CD14-positive monocyte (primary cell): ENCODE results near the gene CCRL2. TPM values are rescaled to one million over a fixed set of nuclear protein-coding genes. Genes with fewer than 3 reads are reported as not detected.

Experiments
- DNase-seq, 3 donors: peaks; one replicate each; pipeline ENCODE4 v3.0.0-alpha.2; 2011 to 2022
- H2AFZ ChIP-seq: 2 replicates; pipeline ENCODE4 v1.6.0; 2012; ENCODE audit warnings: mild to moderate bottlenecking, low read depth, low read length, inconsistent platforms; ENCODE audit not compliant: insufficient read depth, poor library complexity, severe bottlenecking
- H3K27ac ChIP-seq, 2 donors: 1 replicate in 1 of 2; 2 replicates in 1 of 2; pipeline ENCODE4 v1.5.1; 2012 to 2013; ENCODE audit warnings: low read length in 2 of 2, control low read depth in 1 of 2, inconsistent platforms in 1 of 2, low read depth in 1 of 2, mild to moderate bottlenecking in 1 of 2
- H3K27me3 ChIP-seq, 2 donors: one replicate each; pipeline versions ENCODE4 v1.6.0 to v1.6.1; 2011 to 2013; ENCODE audit warnings: low read length in 2 of 2; ENCODE audit not compliant: control insufficient read depth in 2 of 2, insufficient read depth in 2 of 2
- H3K36me3 ChIP-seq, 2 donors: replicated peaks in 1 of 2; 1 replicate in 1 of 2; 2 replicates in 1 of 2; pipeline versions ENCODE4 v1.5.1 to v1.6.1; 2012 to 2013; ENCODE audit warnings: low read length in 2 of 2, control low read depth in 1 of 2, inconsistent platforms in 1 of 2, mild to moderate bottlenecking in 1 of 2; ENCODE audit not compliant: insufficient read depth in 2 of 2, control insufficient read depth in 1 of 2
- H3K4me1 ChIP-seq, 2 donors: 1 replicate in 1 of 2; 2 replicates in 1 of 2; pipeline versions ENCODE4 v1.5.1 to v1.6.1; 2012 to 2013; ENCODE audit warnings: low read length in 2 of 2, control low read depth in 1 of 2, inconsistent platforms in 1 of 2, mild to moderate bottlenecking in 1 of 2, moderate library complexity in 1 of 2; ENCODE audit not compliant: insufficient read depth in 2 of 2, control insufficient read depth in 1 of 2
- H3K4me2 ChIP-seq: replicated peaks from 2 replicates; pipeline ENCODE3; 2012; ENCODE audit warnings: low read length, moderate library complexity, mild to moderate bottlenecking; ENCODE audit not compliant: poor library complexity, severe bottlenecking; ENCODE audit errors: extremely low read depth
- H3K4me3 ChIP-seq, 3 experiments: fragments of 200-600 bp in 1 of 3; sonication (generic) in 1 of 3; replicated peaks in 1 of 3; 1 replicate in 2 of 3; 2 replicates in 1 of 3; pipeline ENCODE4 v1.5.1; 2011 to 2013; ENCODE audit warnings: low read length in 3 of 3, mild to moderate bottlenecking in 3 of 3, control low read depth in 2 of 3, low read depth in 2 of 3, inconsistent platforms in 1 of 3, moderate library complexity in 1 of 3
- H3K79me2 ChIP-seq: 2 replicates; pipeline ENCODE4 v1.6.0; 2012; ENCODE audit warnings: mild to moderate bottlenecking, control low read depth, inconsistent platforms, low read length, moderate library complexity; ENCODE audit not compliant: insufficient read depth
- H3K9ac ChIP-seq: 2 replicates; pipeline ENCODE4 v1.6.0; 2017; ENCODE audit warnings: low read length, mild to moderate bottlenecking; ENCODE audit not compliant: insufficient read depth, poor library complexity, severe bottlenecking
- H3K9me3 ChIP-seq, 2 donors: replicated peaks in 1 of 2; 1 replicate in 1 of 2; 2 replicates in 1 of 2; pipeline versions ENCODE4 v1.5.1 to v1.6.1; 2012 to 2013; ENCODE audit warnings: low read length in 2 of 2, control low read depth in 1 of 2; ENCODE audit not compliant: control insufficient read depth in 1 of 2, insufficient read depth in 1 of 2
- H4K20me1 ChIP-seq: 2 replicates; pipeline ENCODE4 v1.6.0; 2012; ENCODE audit warnings: mild to moderate bottlenecking, low read length, control low read depth, moderate library complexity; ENCODE audit not compliant: insufficient read depth
- H3K27ac Mint-ChIP-seq, 7 donors: one replicate each; pipeline ENCODE4 v1.8.0; 2020; ENCODE audit warnings: mild to moderate bottlenecking in 7 of 7, mixed read lengths in 7 of 7, moderate library complexity in 6 of 7, inconsistent platforms in 2 of 7
- H3K27me3 Mint-ChIP-seq, 3 donors: one replicate each; pipeline ENCODE4 v1.8.0; 2021 to 2022; ENCODE audit warnings: low read depth in 3 of 3, mild to moderate bottlenecking in 3 of 3, mixed read lengths in 3 of 3, moderate library complexity in 3 of 3, inconsistent platforms in 1 of 3
- H3K36me3 Mint-ChIP-seq, 2 donors: one replicate each; pipeline ENCODE4 v1.8.0; 2020; ENCODE audit warnings: mixed read lengths in 2 of 2, inconsistent platforms in 1 of 2, mild to moderate bottlenecking in 1 of 2
- H3K4me1 Mint-ChIP-seq: one replicate; pipeline ENCODE4 v1.8.0; 2020; ENCODE audit warnings: mild to moderate bottlenecking, mixed read lengths
- H3K4me3 Mint-ChIP-seq, 2 donors: one replicate each; pipeline ENCODE4 v1.8.0; 2020; ENCODE audit warnings: mild to moderate bottlenecking in 2 of 2, mixed read lengths in 2 of 2, moderate library complexity in 1 of 2
- H3K9me3 Mint-ChIP-seq, 7 donors: one replicate each; pipeline ENCODE4 v1.8.0; 2020 to 2022; ENCODE audit warnings: mixed read lengths in 7 of 7, mild to moderate bottlenecking in 6 of 7, moderate library complexity in 6 of 7, inconsistent platforms in 2 of 7
- WGBS: methylation state at CpG from one replicate; pipeline ENCODE4 v1.1.5; 2013; ENCODE audit warnings: missing lambda C conversion rate; ENCODE audit not compliant: insufficient coverage; 5-methylcytosine and 5-hydroxymethylcytosine counted together
- intact Hi-C, 2 donors: fragments of 100-400 bp; cut with micrococcal nuclease; formaldehyde crosslinking; loops; one replicate each; pipeline versions ENCODE4 v1.15.0 to v1.15.1; 2023
- polyA plus RNA-seq, 3 donors: library from polyadenylated mRNA; depleted of rRNA in 1 of 3; unstranded in 2 of 3; stranded (reverse) in 1 of 3; fragments of 300-500 nt in 2 of 3; fragments of >200 nt in 1 of 3; fragmentation: Illumina TruSeq in 2 of 3; gene quantifications; 1 replicate in 2 of 3; 2 replicates in 1 of 3; pipeline ENCODE4 v1.2.3, GENCODE V29; 2012 to 2021
- TF ChIP-seq, protein P1 (sequence below): fragments of 200-600 bp; IDR thresholded peaks from one replicate; pipeline ENCODE4 v1.8.0; 2022; ENCODE audit warnings: antibody characterized with exemption, mild to moderate bottlenecking

CCRL2 gene
- polyA plus RNA-seq, 3 donors, result 10.2 to 15.3 (median 11.7) TPM

DNA sequence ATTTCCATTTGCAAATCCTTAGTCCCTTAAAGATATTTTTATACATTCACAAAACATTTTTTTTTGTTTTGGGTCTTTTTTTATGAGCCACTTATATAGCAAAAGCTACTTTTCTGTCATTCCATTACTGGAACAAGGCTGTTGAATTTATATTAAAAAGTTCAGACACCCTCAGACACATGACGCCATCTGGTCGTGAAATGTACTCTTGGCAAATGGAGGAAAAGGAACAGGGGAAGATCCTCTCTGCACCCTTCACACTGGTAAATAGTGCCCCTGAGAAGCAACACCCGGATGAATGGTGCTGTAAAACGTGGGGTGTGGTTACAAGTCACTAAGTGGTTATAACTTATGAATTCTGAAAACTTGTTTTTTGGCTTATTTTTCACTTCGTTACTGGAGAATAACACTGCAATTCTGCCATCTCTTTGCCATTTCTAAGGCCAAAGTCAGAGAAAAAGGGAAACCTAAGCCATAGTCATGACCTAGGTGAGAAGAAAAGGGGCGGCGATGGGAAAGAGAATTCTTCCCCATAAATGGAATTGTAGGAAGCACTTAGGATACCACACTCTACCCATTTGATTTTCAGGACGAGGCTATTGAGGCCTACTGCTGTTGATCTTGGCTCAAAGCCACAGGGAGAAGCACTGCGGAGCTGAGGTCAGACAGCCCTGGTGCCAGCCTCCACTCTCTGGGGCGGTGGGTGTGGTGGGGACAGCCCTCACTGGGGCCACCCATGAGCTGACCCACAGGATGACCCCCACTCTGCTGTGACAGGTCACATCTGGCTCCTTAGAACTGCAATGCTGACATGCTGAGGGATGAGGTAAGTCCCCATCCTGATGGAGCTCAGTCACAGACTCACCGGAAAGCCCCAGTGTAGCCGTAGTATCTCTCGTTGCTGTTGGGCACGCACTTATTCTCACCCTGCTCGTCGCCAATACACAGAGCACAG is 35.8 kb downstream of the CCRL2 start:
- no peak overlapping the region for H3K4me3 ChIP-seq
- H3K27ac ChIP-seq, result no peak overlapping the region
- no peaks in the 10 kb centered on the region for H3K79me2 ChIP-seq
- peaks cover 0 to 2% (median under 1%) of the 10 kb centered on the region in 3 donors for H3K27me3 Mint-ChIP-seq
- intact Hi-C loops, result loop anchor here in 1 of 2 donors (5.0 to 10.0 kb wide), 3 partner anchors 61 to 508 kb away; no protein-coding TSS in a partner anchor
- TF ChIP-seq, protein P1, sequence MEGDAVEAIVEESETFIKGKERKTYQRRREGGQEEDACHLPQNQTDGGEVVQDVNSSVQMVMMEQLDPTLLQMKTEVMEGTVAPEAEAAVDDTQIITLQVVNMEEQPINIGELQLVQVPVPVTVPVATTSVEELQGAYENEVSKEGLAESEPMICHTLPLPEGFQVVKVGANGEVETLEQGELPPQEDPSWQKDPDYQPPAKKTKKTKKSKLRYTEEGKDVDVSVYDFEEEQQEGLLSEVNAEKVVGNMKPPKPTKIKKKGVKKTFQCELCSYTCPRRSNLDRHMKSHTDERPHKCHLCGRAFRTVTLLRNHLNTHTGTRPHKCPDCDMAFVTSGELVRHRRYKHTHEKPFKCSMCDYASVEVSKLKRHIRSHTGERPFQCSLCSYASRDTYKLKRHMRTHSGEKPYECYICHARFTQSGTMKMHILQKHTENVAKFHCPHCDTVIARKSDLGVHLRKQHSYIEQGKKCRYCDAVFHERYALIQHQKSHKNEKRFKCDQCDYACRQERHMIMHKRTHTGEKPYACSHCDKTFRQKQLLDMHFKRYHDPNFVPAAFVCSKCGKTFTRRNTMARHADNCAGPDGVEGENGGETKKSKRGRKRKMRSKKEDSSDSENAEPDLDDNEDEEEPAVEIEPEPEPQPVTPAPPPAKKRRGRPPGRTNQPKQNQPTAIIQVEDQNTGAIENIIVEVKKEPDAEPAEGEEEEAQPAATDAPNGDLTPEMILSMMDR, result peak; percentile 88
- H3K27ac Mint-ChIP-seq, result no peak overlapping the region
- H4K20me1 ChIP-seq, result no peaks in the 10 kb centered on the region
- no peak overlapping the region for H3K4me3 Mint-ChIP-seq
- H3K4me1 ChIP-seq, result peaks cover 9 to 10% of the 10 kb centered on the region in 2 donors
- H2AFZ ChIP-seq, result no peak overlapping the region
- H3K9ac ChIP-seq, result no peak overlapping the region
- WGBS, result 100% methylated on average over 8 of the region's 16 CpGs
- H3K9me3 ChIP-seq, result no peaks in the 10 kb centered on the region
- DNase-seq, result peak; percentile 40 to 69 (median 60)
- H3K4me1 Mint-ChIP-seq, result peaks cover 25% of the 10 kb centered on the region
- no peaks in the 10 kb centered on the region for H3K9me3 Mint-ChIP-seq
- no peaks in the 10 kb centered on the region for H3K36me3 Mint-ChIP-seq
- H3K36me3 ChIP-seq, result no peaks in the 10 kb centered on the region
- H3K4me2 ChIP-seq, result no peak overlapping the region
- no peaks in the 10 kb centered on the region for H3K27me3 ChIP-seq

DNA sequence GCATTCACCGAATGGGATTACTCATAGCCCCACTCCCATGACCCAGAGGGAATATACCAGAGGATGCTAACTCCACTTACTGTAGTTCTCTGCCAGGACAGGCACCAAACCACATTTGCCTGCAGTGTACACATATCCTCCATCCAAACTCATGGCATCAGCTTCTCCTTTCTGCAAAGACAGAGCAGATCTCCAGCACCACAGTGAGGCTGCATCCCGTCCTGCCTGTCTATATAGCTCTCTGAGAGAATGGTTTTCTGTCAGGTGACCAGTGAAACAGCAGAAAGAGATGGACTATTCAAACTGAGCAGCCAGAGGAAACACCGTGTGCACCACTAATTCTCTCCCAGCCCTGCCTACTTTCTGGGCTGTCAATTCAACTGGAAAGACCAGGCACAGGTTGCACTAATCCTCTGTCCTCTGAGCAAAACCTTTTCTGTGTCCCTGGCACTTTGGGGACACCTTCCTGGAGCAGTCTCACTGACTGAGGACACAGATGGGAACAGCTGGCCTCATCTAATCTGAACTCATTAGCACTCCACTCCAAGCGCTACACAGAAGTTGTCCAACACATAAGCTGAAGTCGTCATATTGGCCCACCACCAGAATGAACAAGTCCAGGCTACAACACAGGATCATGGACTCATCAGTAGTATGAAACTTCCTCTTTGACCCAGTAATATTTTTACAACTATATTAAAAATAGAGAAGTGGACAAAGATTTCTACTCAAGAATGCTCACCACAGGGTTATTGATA is 40.3 kb downstream of the CCRL2 start:
- WGBS, result 36% methylated on average over 3 of the region's 5 CpGs
- H3K4me1 Mint-ChIP-seq, result peaks cover 17% of the 10 kb centered on the region
- no peak overlapping the region for H3K9ac ChIP-seq
- H3K36me3 ChIP-seq, result no peaks in the 10 kb centered on the region
- no peak overlapping the region for H3K4me3 ChIP-seq
- H3K4me3 Mint-ChIP-seq, result peak overlapping the region in 1 of 2 donors; percentile 4
- peak; percentile 36 to 48 (median 48) for DNase-seq
- H3K27ac ChIP-seq, result no peak overlapping the region
- H3K9me3 ChIP-seq, result no peaks in the 10 kb centered on the region
- H3K4me1 ChIP-seq, result peaks cover 12% of the 10 kb centered on the region in 2 donors
- no peaks in the 10 kb centered on the region for H3K36me3 Mint-ChIP-seq
- intact Hi-C loops, result loop anchor here in 1 of 2 donors (10.0 kb wide), 1 partner anchor 513 kb away; no protein-coding TSS in a partner anchor
- peaks cover 0 to 7% (median 5%) of the 10 kb centered on the region in 3 donors for H3K27me3 Mint-ChIP-seq
- TF ChIP-seq, protein P1, result no peak
- H3K9me3 Mint-ChIP-seq, result no peaks in the 10 kb centered on the region
- no peak overlapping the region for H3K4me2 ChIP-seq
- no peaks in the 10 kb centered on the region for H3K27me3 ChIP-seq
- no peak overlapping the region for H2AFZ ChIP-seq
- H3K27ac Mint-ChIP-seq, result peak overlapping the region; percentile 5 to 68 (median 49)
- H4K20me1 ChIP-seq, result no peaks in the 10 kb centered on the region
- H3K79me2 ChIP-seq, result no peaks in the 10 kb centered on the region
